Putamen (tissue), 1 donor: ENCODE data around the gene ZC2HC1C.
"Not testable (repeated sequence)": the region's sequence is repeated elsewhere in the genome, so short reads cannot be mapped to it uniquely, and the experiment has no call there.

Experiments
- DNase-seq: peaks from one replicate; pipeline ENCODE4 v3.0.0-alpha.2; 2016; ENCODE audit warnings: low spot score

The ZC2HC1C gene

GRCh38 chr14:75054421-75054820, 15.0 kb upstream of the ZC2HC1C start:
- no peak for DNase-seq

- no peak for DNase-seq
These were observed 9.8 kb upstream of the ZC2HC1C start for GRCh38 chr14:75059642-75060041.

GRCh38 chr14:75060420-75060819, 9.0 kb upstream of the ZC2HC1C start:
- DNase-seq: no peak

- no peak for DNase-seq
These were observed 6.4 kb upstream of the ZC2HC1C start for GRCh38 chr14:75063013-75063412.

- DNase-seq: peak; percentile 87
These were observed 5.8 kb upstream of the ZC2HC1C start, which contains the start of gene ACYP1 for GRCh38 chr14:75063491-75064204. ACYP1 (minus strand) TSS chr14:75064024; CDS start chr14:75063553, 471 bp downstream.

- no peak for DNase-seq
These were observed 5.3 kb upstream of the ZC2HC1C start for GRCh38 chr14:75064205-75064567.

- DNase-seq: no peak
These were observed 2.8 kb upstream of the ZC2HC1C start for GRCh38 chr14:75066691-75067090.

GRCh38 chr14:75067212-75067611, 2.2 kb upstream of the ZC2HC1C start:
- no peak for DNase-seq

- DNase-seq: not testable (repeated sequence)
These were observed 1.7 kb upstream of the ZC2HC1C start for GRCh38 chr14:75067765-75068164.

- DNase-seq: no peak
These were observed 934 bp upstream of the ZC2HC1C start for GRCh38 chr14:75068294-75069120.

GRCh38 chr14:75069811-75070145, 337 bp downstream of the ZC2HC1C start:
- DNase-seq: no peak

- DNase-seq: no peak
These were observed 942 bp downstream of the ZC2HC1C start for GRCh38 chr14:75070383-75070782.

- no peak for DNase-seq
These were observed 8.4 kb downstream of the ZC2HC1C start for GRCh38 chr14:75077794-75078193.

- no peak for DNase-seq
These were observed 10.1 kb downstream of the ZC2HC1C start for GRCh38 chr14:75079521-75079920.

- DNase-seq: no peak
These were observed 12.3 kb downstream of the ZC2HC1C start for GRCh38 chr14:75081660-75082229.

GRCh38 chr14:75083271-75083670, 13.8 kb downstream of the ZC2HC1C start:
- DNase-seq: no peak

GRCh38 chr14:75084513-75084912, 15.1 kb downstream of the ZC2HC1C start:
- DNase-seq: no peak

- DNase-seq: no peak
These were observed 18.7 kb downstream of the ZC2HC1C start for GRCh38 chr14:75088153-75088552.

- peak; percentile 57 for DNase-seq
These were observed 19.3 kb downstream of the ZC2HC1C start for GRCh38 chr14:75088566-75089373.

- no peak for DNase-seq
These were observed 20.9 kb downstream of the ZC2HC1C start for GRCh38 chr14:75090353-75090752.

GRCh38 chr14:75091251-75091650, 21.8 kb downstream of the ZC2HC1C start:
- no peak for DNase-seq

GRCh38 chr14:75092698-75093097, 23.3 kb downstream of the ZC2HC1C start:
- DNase-seq: no peak
